Endothelial cell of umbilical vein (primary cell): ENCODE data around the gene PDE4B. TPM values are rescaled to one million over a fixed set of nuclear protein-coding genes. Genes with fewer than 3 reads are reported as not detected.

Experiments
- BruUV-seq: library from RNA; stranded (reverse); fragments of 400-500 nt; replicated peaks from 2 replicates; lab custom pipeline; 2021; lab: Mats Ljungman, UMichigan
- CTCF ChIA-PET: fragments of 300-600, 350-600 bp; sonication (Branson Sonifier 250); formaldehyde crosslinking; loops from one replicate; lab custom pipeline; 2021; ENCODE audit warnings: antibody characterized with exemption, inconsistent platforms; lab: Charles Lee
- POLR2A ChIA-PET: fragments of 300-600, 350-600 bp; sonication (Branson Sonifier 250); formaldehyde crosslinking; loops from one replicate; lab custom pipeline; 2021; ENCODE audit warnings: antibody characterized with exemption, inconsistent platforms; lab: Charles Lee
- DNase-seq: peaks from one replicate; pipeline ENCODE4 v3.0.0-alpha.2; 2011; ENCODE audit warnings: low read depth, low spot score
- FAIRE-seq: peaks from 2 replicates; lab custom pipeline; 2011; peaks lifted over from hg19 to GRCh38; lab: Jason Lieb, UNC
- H2AFZ ChIP-seq: 2 replicates; pipeline ENCODE4 v1.6.0; 2012; ENCODE audit warnings: low read depth, low read length, control low read depth, inconsistent platforms
- H3K27ac ChIP-seq: 2 replicates; pipeline ENCODE4 v1.5.1; 2011; ENCODE audit warnings: low read depth, mild to moderate bottlenecking, control low read depth, low read length, moderate library complexity; ENCODE audit not compliant: insufficient read depth
- H3K27me3 ChIP-seq, 2 experiments: 2 replicates each; pipeline versions ENCODE4 v1.6.0 to v1.6.1; 2011; ENCODE audit warnings: low read length in 2 of 2, mixed read lengths in 1 of 2; ENCODE audit not compliant: control insufficient read depth in 2 of 2, insufficient read depth in 2 of 2
- H3K36me3 ChIP-seq, 2 experiments: 2 replicates in 1 of 2; 3 replicates in 1 of 2; pipeline ENCODE4 v1.5.1; 2011; ENCODE audit warnings: low read length in 2 of 2, mild to moderate bottlenecking in 1 of 2, moderate library complexity in 1 of 2; ENCODE audit not compliant: control insufficient read depth in 2 of 2, insufficient read depth in 2 of 2; ENCODE audit errors: extremely low read depth in 1 of 2
- H3K4me1 ChIP-seq: 3 replicates; pipeline ENCODE4 v1.5.1; 2011; ENCODE audit warnings: mild to moderate bottlenecking, low read length; ENCODE audit not compliant: control insufficient read depth, insufficient read depth; ENCODE audit errors: extremely low read depth
- H3K4me2 ChIP-seq: 2 replicates; pipeline ENCODE4 v1.6.1; 2011; ENCODE audit warnings: low read length, control low read depth, mixed read lengths; ENCODE audit not compliant: insufficient read depth
- H3K4me3 ChIP-seq, 3 experiments: fragments of 200-600 bp in 1 of 3; sonication (generic), shearing (Covaris generic) in 1 of 3; replicated peaks in 1 of 3; 2 replicates each; pipeline ENCODE4 v1.5.1; 2011 to 2016; ENCODE audit warnings: control low read depth in 3 of 3, low read length in 3 of 3, mild to moderate bottlenecking in 2 of 3, inconsistent platforms in 1 of 3, low read depth in 1 of 3, moderate library complexity in 1 of 3; ENCODE audit not compliant: insufficient read depth in 1 of 3
- H3K79me2 ChIP-seq: 2 replicates; pipeline ENCODE4 v1.6.0; 2012; ENCODE audit warnings: low read length, inconsistent platforms; ENCODE audit not compliant: control insufficient read depth, insufficient read depth
- H3K9ac ChIP-seq: replicated peaks from 2 replicates; pipeline ENCODE3; 2011; ENCODE audit warnings: low read length, control low read depth; ENCODE audit not compliant: insufficient read depth; ENCODE audit errors: extremely low read depth
- H3K9me1 ChIP-seq: replicated peaks from 3 replicates; pipeline ENCODE4 v1.6.0; 2011; ENCODE audit warnings: mild to moderate bottlenecking, low read length; ENCODE audit not compliant: control insufficient read depth, insufficient read depth; ENCODE audit errors: extremely low read depth
- H3K9me3 ChIP-seq: replicated peaks from 2 replicates; pipeline ENCODE4 v1.5.1; 2012; ENCODE audit warnings: low read length, inconsistent platforms; ENCODE audit not compliant: control insufficient read depth, insufficient read depth
- H4K20me1 ChIP-seq: replicated peaks from 2 replicates; pipeline ENCODE3; 2011; ENCODE audit warnings: mild to moderate bottlenecking, low read length; ENCODE audit not compliant: control insufficient read depth, insufficient read depth; ENCODE audit errors: extremely low read depth
- EZH2 ChIP-seq: IDR thresholded peaks from 2 replicates; pipeline ENCODE4 v1.6.1; 2012; ENCODE audit warnings: borderline replicate concordance, low read depth, mild to moderate bottlenecking, moderate library complexity, low read length, inconsistent platforms; ENCODE audit not compliant: severe bottlenecking
- FOS ChIP-seq: IDR thresholded peaks from 2 replicates; pipeline ENCODE4 v1.6.1; 2011; ENCODE audit warnings: mild to moderate bottlenecking, low read length, moderate library complexity, borderline replicate concordance; ENCODE audit not compliant: insufficient read depth
- JUN ChIP-seq: IDR thresholded peaks from 2 replicates; pipeline ENCODE4 v1.6.1; 2011; ENCODE audit warnings: borderline replicate concordance, low read depth; ENCODE audit not compliant: insufficient read length, insufficient read depth
- MYC ChIP-seq: IDR thresholded peaks from one replicate; pipeline ENCODE4 v1.6.1; 2011; ENCODE audit warnings: mild to moderate bottlenecking, low read depth, low read length
- dilution Hi-C: fragments of 300-500 bp; cut with MboI; formaldehyde crosslinking; loops from one replicate; pipeline ENCODE4 v1.15.0; 2019; ENCODE audit warnings: low sequenced_read_pairs; ENCODE audit not compliant: extremely low pct_ligation_motif_present
- intact Hi-C: fragments of 100-400 bp; cut with micrococcal nuclease; formaldehyde crosslinking; loops from one replicate; pipeline ENCODE4 v1.10.0; 2022
- polyA plus RNA-seq, 4 experiments: library from polyadenylated mRNA; depleted of rRNA in 3 of 4; stranded (reverse) in 3 of 4; unstranded in 1 of 4; fragments of >200 nt; gene quantifications; 2 replicates each; pipeline versions ENCODE4 v1.2.1 to v1.2.3, GENCODE V29; 2011 to 2012; ENCODE audit warnings: missing spikeins in 1 of 4
- total RNA-seq: library from RNA; stranded (reverse); gene quantifications from 2 replicates; pipeline ENCODE4 v1.2.3, GENCODE V29; 2021
- TF ChIP-seq, protein P1 (sequence below): IDR thresholded peaks from 2 replicates; pipeline ENCODE4 v1.6.1; 2011; ENCODE audit not compliant: insufficient read depth, insufficient read length

Gene PDE4B
- total and polyA plus RNA-seq, 2 donors (not counting 3 experiments of a cell fraction or from before 2014, with no cell fraction given): 63.5 to 69.8 TPM

GRCh38 chr1:66048011-66048410 is 255.3 kb downstream of the PDE4B start:
- DNase-seq (peak; percentile 27), FAIRE-seq (no peak)
- Histone ChIP-seq H3K9me3 (no peaks in the 10 kb centered on the region), H3K4me1 (peaks cover 6% of the 10 kb centered on the region), H2AFZ (peak overlapping the region; percentile 33), H3K27me3 (no peaks in the 10 kb centered on the region), H3K9me1 (no peaks in the 10 kb centered on the region), H3K79me2 (no peaks in the 10 kb centered on the region), H3K4me3 (no peak overlapping the region), H3K4me2 (no peak overlapping the region), H3K27ac (no peak overlapping the region), H3K9ac (no peak overlapping the region), H4K20me1 (no peaks in the 10 kb centered on the region), H3K36me3 (no peaks in the 10 kb centered on the region)
- dilution Hi-C loops (no loop called here), intact Hi-C loops (no loop called here)
- TF ChIP-seq MYC: no peak
- TF ChIP-seq FOS: peak; percentile 15
- TF ChIP-seq, protein P1, sequence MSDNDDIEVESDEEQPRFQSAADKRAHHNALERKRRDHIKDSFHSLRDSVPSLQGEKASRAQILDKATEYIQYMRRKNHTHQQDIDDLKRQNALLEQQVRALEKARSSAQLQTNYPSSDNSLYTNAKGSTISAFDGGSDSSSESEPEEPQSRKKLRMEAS: no peak
- TF ChIP-seq EZH2: no peak
- CTCF ChIA-PET: no interaction called here
- POLR2A ChIA-PET: no interaction called here
- BruUV-seq: no TSS peak

DNA sequence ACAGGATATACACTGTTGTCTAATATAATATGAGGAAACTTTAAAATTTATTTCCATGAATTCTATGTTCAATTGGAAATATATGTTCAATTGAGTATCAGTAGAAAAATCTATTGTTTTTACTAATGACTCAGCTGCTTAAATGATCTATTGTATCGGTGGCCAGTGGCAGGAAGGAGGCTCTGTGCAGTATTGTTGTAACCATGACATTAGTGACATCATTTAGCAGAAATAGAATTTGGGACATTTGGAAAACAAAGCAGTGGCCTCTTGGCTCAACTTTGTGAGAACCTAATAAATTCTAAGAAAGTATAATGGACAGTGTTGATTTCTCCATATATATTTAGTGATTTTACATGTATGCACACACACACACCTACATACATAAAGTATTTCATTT is 257.4 kb downstream of the PDE4B start:
- Histone ChIP-seq H3K9ac (no peak overlapping the region), H3K4me3 (no peak overlapping the region), H3K9me3 (no peaks in the 10 kb centered on the region), H3K36me3 (no peaks in the 10 kb centered on the region), H3K4me1 (peaks cover 6% of the 10 kb centered on the region), H3K4me2 (no peak overlapping the region), H3K9me1 (no peaks in the 10 kb centered on the region), H3K27me3 (no peaks in the 10 kb centered on the region), H2AFZ (no peak overlapping the region), H4K20me1 (no peaks in the 10 kb centered on the region), H3K27ac (no peak overlapping the region), H3K79me2 (no peaks in the 10 kb centered on the region)
- DNase-seq: no peak
- no TSS peak for BruUV-seq
- intact Hi-C loops (no loop called here), dilution Hi-C loops (no loop called here)
- ChIA-PET POLR2A (no interaction called here), CTCF (no interaction called here)
- TF ChIP-seq MYC (no peak), JUN (peak; percentile 69)
- no peak for FAIRE-seq
